GM10847 (cell line): Measurements from ENCODE around the gene RNF8.

Source experiments
- POLR2A ChIP-seq: IDR thresholded peaks from 2 replicates; pipeline ENCODE4 v1.6.1; 2011; ENCODE audit not compliant: insufficient read length; ENCODE audit errors: extremely low read depth

Gene RNF8

DNA sequence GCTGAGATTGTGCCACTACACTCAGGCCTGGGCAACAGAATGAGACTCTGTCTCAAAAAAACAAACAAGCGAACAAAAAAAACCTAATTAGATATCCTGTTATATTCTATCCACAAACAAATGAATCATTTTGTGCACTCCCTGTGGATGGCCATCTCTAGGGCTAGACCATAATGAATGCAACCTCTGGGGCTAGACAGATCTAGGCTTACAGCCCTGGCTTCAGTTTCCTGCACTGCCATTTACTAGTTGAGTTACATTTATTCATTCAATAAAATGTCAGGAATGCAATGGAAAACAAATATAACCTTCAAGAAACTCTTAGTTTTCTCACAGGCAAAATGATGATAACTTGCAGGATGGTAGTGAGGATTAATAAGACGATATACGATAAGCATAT, 6.6 kb upstream of the RNF8 start:
- no peak for TF ChIP-seq POLR2A

GRCh38 chr6:37347670-37348111, 6.1 kb upstream of the RNF8 start:
- no peak for TF ChIP-seq POLR2A

DNA sequence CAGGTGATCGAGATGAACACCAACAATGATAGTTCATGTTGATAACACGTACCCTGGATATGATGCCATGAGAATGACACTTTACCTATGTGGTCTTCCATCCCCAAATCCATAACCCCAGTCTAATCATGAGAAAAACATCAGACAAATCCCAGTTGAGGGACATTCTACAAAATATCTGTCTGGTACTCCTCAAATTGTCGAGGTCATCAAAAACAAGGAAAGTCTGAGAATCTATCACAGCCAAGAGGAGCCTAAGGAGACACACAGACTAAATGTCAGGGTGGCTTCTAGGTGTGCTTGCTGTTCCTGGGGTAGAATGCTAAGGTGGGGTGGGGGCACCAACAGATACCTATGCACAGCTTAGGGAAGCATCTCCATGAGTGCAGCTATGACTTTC, 2.8 kb upstream of the RNF8 start:
- TF ChIP-seq POLR2A: no peak

- no peak for TF ChIP-seq POLR2A
Measured at GRCh38 chr6:37352384-37352783, 1.4 kb upstream of the RNF8 start.

DNA sequence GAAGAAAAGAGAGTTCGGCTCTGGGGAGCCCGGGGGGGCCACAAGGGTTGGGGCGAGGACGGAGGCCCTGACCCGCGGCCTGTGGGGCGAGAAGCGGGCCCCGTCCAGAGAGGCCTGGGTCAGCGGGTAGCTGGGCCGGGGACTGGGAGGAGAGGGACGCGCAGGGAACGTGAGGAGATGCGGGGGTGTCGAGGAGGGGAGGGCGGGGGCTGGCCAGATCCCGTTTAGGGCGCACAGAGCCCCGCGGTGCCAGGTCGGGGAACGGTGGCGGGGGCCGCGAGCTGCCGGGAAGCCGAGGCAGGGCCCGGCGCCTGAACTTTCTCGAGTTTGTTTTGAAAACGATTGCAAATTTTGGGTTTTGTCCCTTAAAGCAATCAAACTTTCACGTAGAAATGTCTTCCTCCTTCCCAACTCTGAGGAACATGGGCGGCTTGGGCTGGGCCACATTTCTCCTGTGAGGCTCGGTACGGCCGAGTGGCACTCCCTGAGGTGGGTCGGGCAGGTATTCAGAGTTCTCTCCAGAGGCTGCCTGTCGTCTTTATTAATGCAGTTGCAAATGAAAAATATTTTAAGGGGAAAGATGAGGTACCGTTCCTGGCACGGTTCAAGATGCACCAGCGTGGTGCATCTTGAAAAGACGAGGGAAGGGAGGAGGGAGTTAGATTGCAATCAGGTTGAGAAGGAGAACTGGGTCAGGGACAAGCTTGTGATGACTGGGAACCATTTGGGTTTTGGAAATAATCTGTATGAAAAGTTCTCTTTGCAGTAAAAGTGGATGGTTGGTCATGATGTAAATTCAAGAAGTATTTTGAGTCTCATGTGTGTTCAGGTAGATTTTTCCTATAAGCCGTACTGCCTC, 972 bp downstream of the RNF8 start:
- no peak for TF ChIP-seq POLR2A

- TF ChIP-seq POLR2A: no peak
Measured at GRCh38 chr6:37357288-37357687, 3.5 kb downstream of the RNF8 start.

GRCh38 chr6:37357860-37358259, 4.1 kb downstream of the RNF8 start:
- TF ChIP-seq POLR2A: no peak

DNA sequence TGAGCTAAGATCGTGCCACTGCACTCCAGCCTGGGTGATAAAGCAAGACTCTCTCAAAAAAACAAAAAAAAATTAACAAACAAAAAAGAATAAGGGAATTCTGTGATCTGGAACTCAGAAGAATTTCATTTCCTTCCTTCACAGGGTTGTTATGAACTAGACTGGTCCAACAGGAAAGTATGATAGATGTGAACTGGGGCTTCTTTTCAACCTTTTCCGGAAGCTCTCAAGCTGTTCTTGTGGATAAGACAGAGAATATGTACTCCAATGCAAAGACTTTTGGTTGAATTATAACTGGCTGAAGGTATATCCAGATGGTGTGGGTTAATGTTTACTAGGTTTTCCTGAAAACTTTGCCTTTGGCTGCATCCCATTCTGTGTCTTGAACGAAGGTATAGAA, 5.3 kb downstream of the RNF8 start:
- TF ChIP-seq POLR2A: no peak

DNA sequence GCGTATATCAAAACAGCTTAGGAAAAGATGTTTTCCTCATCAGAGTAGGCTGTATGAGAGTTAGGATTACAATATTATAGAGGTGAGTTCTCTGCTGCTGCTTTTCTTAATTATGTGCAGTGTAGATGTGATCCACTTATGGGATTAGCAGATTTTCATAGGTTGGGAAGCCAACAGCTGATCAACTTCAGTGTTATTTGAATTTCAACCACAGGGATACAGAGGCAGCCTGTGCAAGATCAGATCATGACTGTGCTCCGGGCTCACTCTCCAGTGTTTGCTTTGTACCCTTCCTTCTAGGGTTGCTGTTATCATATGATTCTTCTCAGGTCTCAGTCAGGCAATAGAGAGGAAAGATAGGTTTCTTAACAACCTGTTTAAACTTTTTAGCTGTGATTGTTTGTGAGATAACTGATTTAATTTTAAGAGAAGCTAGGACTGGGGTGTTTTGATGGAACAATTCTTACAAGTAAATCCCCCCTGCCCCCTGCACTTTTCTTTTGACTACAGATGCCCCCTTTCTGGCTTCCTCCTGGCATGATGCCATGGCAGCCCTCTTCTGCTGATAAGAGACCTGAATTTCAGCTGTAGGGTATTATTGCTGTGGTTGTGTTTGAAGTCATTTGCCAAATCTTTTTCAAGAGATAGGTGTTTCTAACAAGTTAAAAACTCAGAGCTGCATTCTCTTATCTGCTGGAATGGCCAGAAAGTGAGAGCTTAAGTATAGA, 8.5 kb downstream of the RNF8 start:
- TF ChIP-seq POLR2A: no peak

DNA sequence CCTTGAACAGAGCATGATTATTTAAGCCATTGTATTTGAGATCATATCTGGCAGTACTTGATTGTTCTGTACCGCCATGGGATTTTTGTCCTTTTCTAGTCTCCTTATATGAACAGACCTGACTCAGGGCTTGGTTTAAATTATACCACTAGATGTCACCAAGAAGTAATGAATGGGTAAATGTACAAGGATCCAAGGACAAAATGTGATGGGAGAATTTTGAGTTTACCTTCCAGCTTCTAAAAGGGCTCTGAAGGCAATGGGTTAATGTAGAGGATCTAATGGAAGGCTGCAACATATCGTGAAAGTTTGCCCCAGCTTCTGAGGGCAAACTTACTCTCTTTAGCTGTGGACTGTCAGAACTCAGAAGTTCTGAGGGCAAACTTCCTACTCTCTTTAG, 12.0 kb downstream of the RNF8 start:
- TF ChIP-seq POLR2A: no peak

DNA sequence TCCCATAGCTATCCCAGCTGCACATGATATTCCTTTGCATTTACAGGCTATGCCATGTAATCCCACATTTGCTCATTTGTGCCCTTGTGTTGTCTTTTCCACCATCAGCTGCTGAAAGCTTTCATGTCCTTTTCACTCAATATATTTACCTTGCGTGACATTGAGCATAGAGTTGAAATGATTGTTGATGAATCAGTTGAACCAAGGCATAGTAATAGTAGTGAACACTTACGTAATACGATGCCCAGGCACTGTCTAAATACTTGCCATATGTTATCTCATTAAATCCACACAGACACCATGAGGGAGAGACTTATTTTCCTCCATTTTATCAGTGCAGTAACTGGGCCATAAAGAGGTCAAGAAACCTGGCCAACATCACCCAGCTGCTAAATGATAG, 13.1 kb downstream of the RNF8 start:
- TF ChIP-seq POLR2A: no peak

- no peak for TF ChIP-seq POLR2A
Measured at GRCh38 chr6:37368961-37369320, 15.2 kb downstream of the RNF8 start.

DNA sequence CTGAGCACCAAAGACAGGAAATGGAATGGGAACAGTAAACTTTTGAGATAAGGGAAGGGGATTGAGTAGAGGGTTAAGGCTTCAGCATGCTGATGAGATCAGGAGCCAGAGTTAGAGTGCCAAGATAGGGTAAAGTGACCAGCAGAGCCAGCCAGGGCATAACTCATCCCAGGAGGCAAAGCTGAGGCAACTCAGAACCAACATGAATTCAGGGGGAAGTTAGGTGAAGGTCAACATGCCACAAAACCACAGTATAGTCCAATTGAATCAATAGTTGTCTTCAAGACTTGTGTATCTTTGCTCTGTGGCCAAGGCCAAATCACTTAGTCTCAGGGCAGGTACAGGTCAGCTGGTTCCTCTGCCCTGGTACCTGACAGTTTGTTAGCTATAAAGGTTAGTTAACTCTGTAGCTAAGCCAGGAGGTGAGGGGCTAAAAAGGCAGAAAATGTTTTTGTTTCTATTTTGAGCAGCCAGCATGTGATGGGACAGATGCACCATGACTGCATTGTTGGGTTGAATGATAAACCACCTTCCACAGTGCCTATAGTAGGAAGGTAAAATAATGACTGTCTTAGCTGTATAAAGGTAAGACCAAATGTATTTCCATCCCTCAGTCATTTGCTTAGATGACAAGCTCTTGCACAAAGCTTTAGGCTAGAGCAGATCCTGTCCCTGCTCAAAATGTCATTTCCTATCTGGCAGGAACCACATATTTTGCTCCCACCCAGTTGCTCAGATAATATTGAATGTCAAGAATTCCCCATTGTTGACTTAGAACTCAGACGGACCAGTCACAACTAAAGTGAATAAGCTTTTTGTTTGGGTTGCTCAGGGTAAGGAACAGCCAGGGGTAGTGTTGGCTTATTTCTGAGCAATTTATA, 15.8 kb downstream of the RNF8 start:
- TF ChIP-seq POLR2A: no peak

GRCh38 chr6:37371154-37372083, 17.6 kb downstream of the RNF8 start:
- no peak for TF ChIP-seq POLR2A
